ENCODE measurements around the gene PHF2.
A peak's percentile ranks its signal among the peaks of the same experiment; 100 is the strongest.

PHF2 gene

GRCh38 chr9:93576258-93577077 lies at the start of gene PHF2:
Gene PHF2, plus strand, starts transcription at chr9:93576584. Its CDS starts 190 bp downstream, at chr9:93576774.
- DNase-seq: no peak

DNA sequence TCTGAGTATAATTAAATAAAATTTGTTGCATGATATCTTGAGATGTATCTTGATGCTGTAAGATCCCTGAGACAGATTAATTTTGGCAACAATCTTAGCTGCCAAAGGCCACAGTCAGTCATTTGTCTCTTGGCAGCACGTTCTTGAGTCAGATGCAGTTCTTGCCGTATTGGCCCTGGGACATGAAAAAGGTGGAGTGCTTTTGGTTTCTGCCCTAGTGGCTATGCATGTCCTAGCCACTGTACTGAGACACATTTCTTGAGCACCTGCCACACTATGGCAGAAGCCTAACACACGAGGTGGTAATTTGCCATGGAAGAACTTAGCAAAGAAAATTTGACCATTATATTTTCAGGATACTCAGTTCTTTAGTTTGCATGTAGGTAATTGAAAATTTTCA lies 45.0 kb upstream of the PHF2 start:
- no peak for DNase-seq

- DNase-seq: no peak
These were observed 44.2 kb upstream of the PHF2 start for GRCh38 chr9:93532141-93532540.

DNA sequence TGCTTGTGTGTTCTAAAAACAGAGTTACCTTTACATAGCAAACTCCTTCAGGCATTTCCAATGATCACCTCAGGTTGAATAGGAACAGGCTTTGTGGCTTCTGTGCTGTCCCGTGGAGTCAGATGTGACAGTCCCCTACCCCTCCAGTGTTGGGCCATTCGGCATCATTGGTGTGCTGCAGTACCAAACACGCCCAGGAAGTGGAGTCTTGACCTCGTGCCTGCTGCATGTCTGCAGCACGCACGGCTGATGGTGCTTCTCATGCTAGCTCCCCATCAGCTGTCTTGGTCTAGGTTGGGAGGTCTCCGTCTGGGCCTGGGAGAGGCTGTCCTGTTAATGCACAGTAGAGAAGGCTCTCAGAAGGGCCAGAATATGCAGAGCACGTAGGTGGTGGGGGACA lies 42.5 kb upstream of the PHF2 start:
- no peak for DNase-seq

DNA sequence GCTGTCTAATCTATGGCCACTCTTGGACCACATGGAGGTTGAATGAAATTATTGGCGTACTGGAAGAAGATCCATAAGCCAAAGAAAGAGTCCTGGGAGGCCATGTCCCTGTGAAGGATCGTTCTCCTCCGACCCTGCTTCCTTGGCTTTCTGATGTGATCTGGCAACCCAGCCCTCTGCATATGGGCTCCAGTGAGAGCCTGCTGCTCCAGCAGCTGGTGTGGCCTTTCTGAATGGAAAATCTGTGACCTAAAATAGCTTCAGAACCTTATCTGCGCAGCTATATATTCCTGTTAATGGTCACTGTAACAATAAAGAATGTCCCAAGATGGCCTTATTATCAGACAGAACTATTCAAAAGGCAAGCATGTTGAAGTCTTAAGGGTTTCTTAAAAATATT lies 40.2 kb upstream of the PHF2 start:
- no peak for DNase-seq

DNA sequence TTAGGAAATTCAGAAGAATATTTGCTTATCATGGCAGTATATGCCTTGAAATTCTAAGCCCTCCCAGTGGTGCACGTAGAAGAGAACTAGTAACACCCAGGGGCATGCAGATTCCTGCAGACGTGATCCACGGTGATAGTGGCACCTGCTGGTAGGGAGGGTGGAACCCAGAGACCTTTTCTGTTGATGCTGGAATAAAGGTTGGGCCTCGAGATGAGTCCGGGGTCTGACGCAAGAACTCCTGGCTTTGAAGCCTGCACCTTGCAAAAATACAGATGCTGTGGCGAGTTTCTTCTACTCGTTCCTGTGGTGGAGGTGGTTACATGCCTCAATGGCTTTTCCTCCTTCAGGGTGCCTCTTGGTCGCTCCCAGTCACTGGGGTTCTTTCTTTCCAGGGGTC lies 39.5 kb upstream of the PHF2 start:
- no peak for DNase-seq

GRCh38 chr9:93540305-93540704 lies 36.1 kb upstream of the PHF2 start:
- no peak for DNase-seq

DNA sequence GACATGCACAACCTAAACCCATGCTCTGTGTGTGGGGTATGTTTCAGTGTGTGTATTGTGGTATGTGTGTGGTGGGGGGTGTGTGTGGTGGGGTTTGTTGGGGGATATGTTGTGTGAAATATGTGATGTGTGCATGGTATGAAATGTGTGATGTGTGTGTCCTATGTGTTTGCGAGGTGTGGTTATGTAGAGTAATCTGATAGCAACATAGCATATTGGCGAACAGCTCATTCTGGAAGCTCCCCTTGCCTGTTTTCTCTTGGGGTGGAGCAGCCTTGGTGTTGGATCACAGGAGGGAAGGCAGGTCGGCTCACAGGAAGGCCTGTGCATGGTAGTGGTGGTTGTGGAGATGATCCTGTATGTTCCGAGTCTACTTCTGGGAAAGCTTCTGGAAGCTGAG lies 35.4 kb upstream of the PHF2 start:
- DNase-seq: no peak

DNA sequence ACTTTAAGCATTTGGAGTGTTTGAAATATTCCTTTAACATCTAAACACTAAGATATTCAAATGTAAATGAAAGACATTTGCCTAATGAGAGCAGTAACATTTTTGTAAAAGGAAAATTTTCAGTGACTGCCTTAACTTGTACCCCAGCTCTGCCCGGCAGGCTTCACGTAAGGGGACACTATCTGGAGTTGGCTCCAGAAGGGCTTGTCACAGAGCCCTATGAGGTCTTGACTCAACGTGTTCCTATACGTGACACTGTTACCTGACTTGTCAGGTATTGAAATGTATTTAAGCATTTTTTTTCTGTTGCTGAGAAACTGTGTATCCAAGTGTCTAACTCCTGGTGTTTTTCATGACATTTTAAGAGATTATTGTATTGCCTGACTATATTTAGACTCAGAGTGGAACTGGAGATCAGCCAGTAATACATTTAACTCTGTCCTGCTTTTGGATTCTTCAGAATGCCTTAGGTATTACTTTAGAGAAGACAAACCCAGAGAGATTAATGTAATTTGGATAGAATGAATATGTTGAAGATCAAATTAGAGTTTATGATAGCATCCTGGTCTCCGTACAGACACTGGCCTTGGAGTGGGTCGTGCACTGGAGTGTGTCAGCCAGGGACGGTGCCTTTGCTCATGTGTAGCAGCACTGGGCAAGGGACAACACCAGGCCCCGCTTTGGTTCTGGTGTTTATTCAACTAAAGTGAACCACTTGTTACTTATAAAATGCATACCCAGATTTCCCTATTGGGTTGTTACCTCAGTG lies 34.6 kb upstream of the PHF2 start:
- DNase-seq: no peak

DNA sequence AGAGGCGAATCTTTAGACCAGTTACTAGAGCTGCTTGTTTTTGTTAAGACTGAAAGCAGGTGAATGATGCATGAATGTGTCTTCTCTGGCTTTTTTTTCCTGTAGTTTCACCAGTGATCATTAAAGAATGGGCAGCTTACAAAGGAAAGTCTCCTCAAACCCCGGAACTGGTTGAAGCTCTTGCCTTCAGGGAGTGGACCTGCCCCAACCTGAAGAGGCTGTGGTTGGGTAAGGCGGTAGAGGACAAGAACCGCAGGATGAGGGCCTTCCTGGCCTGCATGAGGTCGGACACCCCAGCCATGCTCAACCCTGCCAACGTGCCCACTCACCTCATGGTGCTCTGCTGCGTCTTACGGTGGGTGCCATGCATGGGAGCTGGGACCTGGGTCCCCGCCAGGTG lies 33.3 kb upstream of the PHF2 start:
- no peak for DNase-seq

DNA sequence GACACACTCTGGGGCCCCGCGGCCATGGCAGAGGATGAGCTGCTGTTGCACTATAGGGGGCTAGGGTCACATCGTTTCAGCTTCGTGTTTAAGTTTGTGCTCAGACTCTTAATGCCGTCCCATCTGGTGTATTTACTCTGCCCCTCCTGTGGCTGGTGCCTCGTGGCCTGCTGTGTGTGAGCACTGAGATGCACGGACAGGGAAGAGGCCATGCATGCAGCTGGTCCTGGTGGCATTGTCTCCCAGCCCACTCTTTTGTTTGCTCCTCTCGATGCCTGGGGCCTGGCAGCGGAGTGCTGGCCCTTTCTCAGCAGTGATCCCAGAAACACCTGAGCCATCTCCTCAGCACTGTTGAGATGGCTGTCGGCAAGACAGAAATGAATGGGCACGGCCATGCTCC lies 30.0 kb upstream of the PHF2 start:
- no peak for DNase-seq

GRCh38 chr9:93549611-93550010 lies 26.8 kb upstream of the PHF2 start:
- DNase-seq: no peak

- no peak for DNase-seq
These were observed 23.5 kb upstream of the PHF2 start for GRCh38 chr9:93552923-93553322.

GRCh38 chr9:93555370-93555769 lies 21.0 kb upstream of the PHF2 start:
- DNase-seq: no peak

DNA sequence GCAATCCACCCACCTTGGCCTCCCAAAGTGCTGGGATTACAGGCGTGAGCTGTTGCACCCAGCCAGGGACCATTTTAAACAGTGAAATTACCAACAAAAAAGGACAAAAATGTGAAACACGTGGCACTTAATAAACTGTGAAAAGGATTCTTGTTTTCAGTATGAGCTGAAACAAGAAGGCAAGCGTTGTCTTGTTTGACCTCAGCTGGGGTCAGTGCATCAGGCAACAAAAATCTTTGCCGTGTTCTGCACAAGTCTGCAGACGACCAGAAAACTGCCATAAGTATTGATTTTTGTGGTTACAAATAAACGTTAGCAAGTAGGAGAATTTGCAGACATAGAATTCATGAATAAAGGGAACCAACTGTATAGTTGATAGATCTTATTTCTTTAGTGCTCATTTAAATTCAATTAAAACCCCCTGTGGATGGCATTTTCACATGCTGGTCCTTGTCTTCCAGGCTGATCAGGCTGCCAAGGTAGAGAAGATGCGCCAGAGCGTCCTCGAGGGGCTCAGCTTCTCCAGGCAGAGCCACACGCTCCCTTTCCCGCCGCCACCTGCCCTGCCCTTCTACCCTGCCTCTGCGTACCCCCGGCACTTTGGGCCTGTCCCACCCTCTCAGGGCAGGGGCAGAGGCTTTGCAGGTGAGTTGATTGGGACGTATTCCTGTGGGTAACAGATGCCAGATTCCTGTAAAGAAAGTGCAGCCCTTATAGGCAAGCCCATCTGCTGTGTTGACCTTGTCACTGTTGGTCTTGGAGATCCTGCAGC lies 18.8 kb upstream of the PHF2 start:
- DNase-seq: no peak

DNA sequence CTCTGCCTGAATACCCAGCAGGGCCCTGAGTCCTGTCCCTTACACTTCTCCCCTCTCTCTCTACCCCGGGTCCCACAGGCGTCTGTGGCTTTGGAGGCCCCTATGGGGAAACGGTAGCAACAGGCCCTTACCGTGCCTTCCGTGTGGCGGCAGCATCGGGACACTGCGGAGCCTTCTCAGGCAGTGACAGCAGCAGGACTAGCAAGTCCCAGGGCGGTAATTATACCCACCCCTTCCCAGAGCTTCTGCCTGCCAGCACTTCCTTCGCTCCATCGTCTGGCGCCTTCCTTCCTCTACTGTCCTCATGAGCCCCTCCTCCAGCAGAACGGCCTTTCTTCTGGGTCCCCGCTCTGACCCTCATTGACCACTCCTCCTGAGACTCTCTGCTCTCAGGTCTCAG lies 17.9 kb upstream of the PHF2 start:
- no peak for DNase-seq

DNA sequence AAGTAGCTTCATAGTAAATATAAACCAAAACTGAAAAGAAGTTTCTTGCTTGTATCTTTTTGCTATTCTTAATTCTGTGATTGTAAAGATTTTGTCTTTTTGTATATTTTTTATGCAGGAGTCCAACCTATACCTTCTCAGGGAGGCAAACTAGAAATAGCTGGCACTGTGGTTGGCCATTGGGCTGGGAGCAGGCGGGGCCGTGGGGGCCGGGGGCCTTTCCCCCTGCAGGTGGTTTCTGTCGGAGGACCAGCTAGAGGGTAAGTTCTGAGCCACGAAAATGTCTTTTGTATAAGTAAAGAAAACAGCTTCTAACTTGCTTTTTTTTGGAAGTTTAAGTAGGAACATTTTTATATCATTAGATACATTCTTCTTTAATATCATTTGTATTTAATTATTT lies 15.4 kb upstream of the PHF2 start:
- no peak for DNase-seq

- DNase-seq: no peak
These were observed 14.2 kb upstream of the PHF2 start for GRCh38 chr9:93562157-93562556.

DNA sequence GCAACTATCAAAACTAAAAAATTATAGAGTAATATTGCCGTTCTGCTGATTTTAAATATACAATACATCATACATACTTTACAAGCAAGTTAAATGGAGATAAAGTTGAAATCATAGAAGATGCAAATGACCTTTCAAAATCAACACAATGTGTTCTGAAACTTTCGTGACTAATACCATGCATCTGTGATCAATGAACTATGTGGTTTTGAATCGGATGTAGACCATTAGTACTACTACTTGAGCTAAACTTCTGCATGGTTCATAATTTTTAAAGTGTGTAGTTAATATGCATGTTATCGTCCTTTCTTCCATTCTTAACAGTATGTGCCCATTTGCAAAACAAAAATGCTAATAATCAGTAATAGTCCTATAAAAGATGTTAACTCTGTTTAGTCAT lies 11.3 kb upstream of the PHF2 start:
- DNase-seq: no peak

DNA sequence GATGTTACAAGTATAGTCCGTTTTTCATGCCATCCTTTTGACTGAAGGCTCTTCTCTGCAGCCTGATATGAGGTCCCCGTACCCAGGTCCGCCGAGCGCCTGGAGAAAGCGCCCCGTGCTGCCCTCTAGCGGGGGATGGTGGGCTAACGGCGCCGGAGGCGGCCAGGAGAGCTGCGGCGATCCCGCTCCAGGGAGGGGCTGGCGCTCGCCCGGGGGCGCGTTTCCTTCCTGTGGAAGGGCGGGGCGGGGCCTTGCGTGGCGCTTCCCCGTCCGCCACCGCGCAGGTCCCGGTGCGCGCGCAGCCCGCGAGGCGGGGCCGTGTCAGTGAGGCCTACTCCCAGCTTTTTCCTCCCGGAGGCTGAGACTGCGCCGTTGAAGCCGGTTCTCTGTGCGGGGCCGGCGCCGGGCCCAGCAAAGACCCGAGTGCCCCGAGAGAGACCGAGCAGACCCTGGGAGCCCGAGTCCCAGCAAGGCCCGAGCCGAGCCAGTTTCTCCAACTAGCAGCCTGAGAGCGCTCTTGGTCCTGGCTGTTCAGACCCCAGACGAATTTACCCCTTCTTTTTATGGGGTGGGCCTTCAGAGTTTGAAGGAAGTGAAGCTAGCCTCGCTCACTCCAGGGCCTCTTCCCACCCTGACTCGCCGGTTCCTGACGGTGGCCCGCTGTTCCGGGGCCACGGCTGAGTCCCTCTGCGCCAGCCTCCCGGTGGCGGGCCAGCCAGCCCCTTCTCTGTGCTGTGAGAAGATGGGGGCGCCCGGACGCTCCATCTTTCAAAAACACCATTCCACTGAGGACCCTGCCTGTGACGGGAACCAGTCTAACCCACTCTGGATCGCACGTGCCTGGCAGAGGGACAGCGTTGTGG lies 9.7 kb upstream of the PHF2 start:
- DNase-seq: peak; percentile 99

DNA sequence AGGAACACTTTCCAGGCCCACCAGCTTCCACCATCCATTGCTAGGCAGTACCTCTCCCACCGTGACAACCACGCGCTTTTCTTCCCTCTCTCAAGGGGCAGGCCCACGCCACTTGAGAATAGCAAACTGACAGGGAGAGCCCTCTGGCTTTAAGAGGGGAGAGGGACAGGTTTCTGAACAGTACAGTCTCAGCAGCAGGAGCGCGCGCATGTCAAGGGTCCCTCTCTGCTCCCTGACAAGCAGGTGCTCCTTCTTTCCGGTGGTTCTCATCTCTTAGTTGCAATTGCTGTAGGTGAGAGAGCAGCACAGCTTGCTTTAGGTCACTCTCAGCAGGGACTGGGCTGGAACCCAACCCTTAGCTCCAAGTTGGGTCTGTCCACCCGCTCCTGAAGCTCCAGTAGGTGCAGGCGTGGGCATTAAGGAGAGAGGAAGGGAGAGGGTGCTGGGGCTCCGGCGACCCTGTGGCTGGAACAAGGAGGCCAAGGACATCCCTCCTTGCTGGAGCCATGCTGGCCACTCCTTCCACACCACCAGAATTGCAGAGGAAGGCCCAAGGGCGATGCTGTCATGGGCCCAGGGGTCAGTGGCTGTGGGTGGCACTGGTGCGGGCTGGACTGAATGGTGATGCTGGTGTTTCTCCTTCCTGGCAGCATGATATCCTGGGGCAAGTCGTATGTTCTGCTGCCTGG lies 9.0 kb upstream of the PHF2 start:
- no peak for DNase-seq

GRCh38 chr9:93568169-93568568 lies 8.2 kb upstream of the PHF2 start:
- no peak for DNase-seq
